GM12892 (cell line): ENCODE results near the gene HSPBP1.
A peak's percentile ranks its signal among the peaks of the same experiment; 100 is the strongest.

Source experiments
- DNase-seq: peaks from one replicate; pipeline ENCODE4 v3.0.0; 2011; ENCODE audit not compliant: insufficient read length
- FAIRE-seq: peaks from 2 replicates; lab custom pipeline; 2011; peaks lifted over from hg19 to GRCh38; lab: Jason Lieb, UNC
- POLR2A ChIP-seq: IDR thresholded peaks from 2 replicates; pipeline ENCODE4 v1.6.1; 2011; ENCODE audit warnings: low read depth, low read length, control low read depth
- POLR2AphosphoS5 ChIP-seq: IDR thresholded peaks from 2 replicates; pipeline ENCODE4 v1.6.1; 2011; ENCODE audit warnings: low read depth, low read length, control low read depth
- TAF1 ChIP-seq: IDR thresholded peaks from 2 replicates; pipeline ENCODE4 v1.6.1; 2011; ENCODE audit warnings: low read depth, mild to moderate bottlenecking, control low read depth, low read length, borderline replicate concordance

The HSPBP1 gene

GRCh38 chr19:55284405-55285058 lies 4.6 kb upstream of the HSPBP1 start:
- no peak for TF ChIP-seq TAF1
- DNase-seq (no peak), FAIRE-seq (no peak)

- no peak for FAIRE-seq
- no peak for DNase-seq
- no peak for TF ChIP-seq TAF1
- no peak for TF ChIP-seq POLR2AphosphoS5
- TF ChIP-seq POLR2A: no peak
Observed at GRCh38 chr19:55283548-55284377, 3.9 kb upstream of the HSPBP1 start, which contains the start of gene BRSK1. TSS of gene BRSK1 (plus strand) at chr19:55283997. CDS start at chr19:55284443, 446 bp downstream.

- TF ChIP-seq POLR2AphosphoS5 (no peak), TAF1 (no peak), POLR2A (no peak)
Observed at GRCh38 chr19:55279340-55279739, 570 bp downstream of the HSPBP1 start.

GRCh38 chr19:55278391-55279135 lies 1.3 kb downstream of the HSPBP1 start:
- FAIRE-seq: no peak
- TF ChIP-seq POLR2A: no peak
- no peak for TF ChIP-seq POLR2AphosphoS5
- no peak for TF ChIP-seq TAF1
- no peak for DNase-seq

More at GRCh38 chr19:55279340-55279739, 570 bp downstream of the HSPBP1 start:
- DNase-seq: no peak
- no peak for FAIRE-seq

- DNase-seq (no peak), FAIRE-seq (no peak)
- TF ChIP-seq TAF1: no peak
- TF ChIP-seq POLR2A: no peak
- TF ChIP-seq POLR2AphosphoS5: no peak
Observed at GRCh38 chr19:55277494-55277893, 2.4 kb downstream of the HSPBP1 start.

- no peak for TF ChIP-seq POLR2AphosphoS5
- TF ChIP-seq POLR2A: no peak
- TF ChIP-seq TAF1: no peak
- no peak for DNase-seq
- no peak for FAIRE-seq
Observed at GRCh38 chr19:55276720-55277430, 3.0 kb downstream of the HSPBP1 start.

GRCh38 chr19:55275851-55276719 lies 3.8 kb downstream of the HSPBP1 start:
- no peak for DNase-seq
- TF ChIP-seq POLR2A: no peak
- TF ChIP-seq POLR2AphosphoS5: no peak
- no peak for TF ChIP-seq TAF1
- peak; percentile 82 for FAIRE-seq

- DNase-seq: no peak
Observed at GRCh38 chr19:55273978-55274707, 5.8 kb downstream of the HSPBP1 start.

GRCh38 chr19:55272142-55272541 lies 7.8 kb downstream of the HSPBP1 start:
- DNase-seq (no peak), FAIRE-seq (no peak)
- TF ChIP-seq POLR2AphosphoS5 (no peak), POLR2A (no peak), TAF1 (no peak)

More at GRCh38 chr19:55273978-55274707, 5.8 kb downstream of the HSPBP1 start:
- FAIRE-seq: no peak
- no peak for TF ChIP-seq TAF1
- no peak for TF ChIP-seq POLR2A
- no peak for TF ChIP-seq POLR2AphosphoS5

GRCh38 chr19:55270172-55270942 lies 9.6 kb downstream of the HSPBP1 start:
- FAIRE-seq (no peak), DNase-seq (no peak)
- TF ChIP-seq TAF1 (no peak), POLR2AphosphoS5 (no peak), POLR2A (no peak)
